ENCODE results near the gene ROBO1.
"Not testable (repeated sequence)": the region's sequence is repeated elsewhere in the genome, so short reads cannot be mapped to it uniquely, and the experiment has no call there.

Gene ROBO1

GRCh38 chr3:78717041-78717440 is 1050.8 kb downstream of the ROBO1 start:
- DNase-seq: no peak

GRCh38 chr3:78712941-78713340 is 1054.9 kb downstream of the ROBO1 start:
- DNase-seq: no peak

DNA sequence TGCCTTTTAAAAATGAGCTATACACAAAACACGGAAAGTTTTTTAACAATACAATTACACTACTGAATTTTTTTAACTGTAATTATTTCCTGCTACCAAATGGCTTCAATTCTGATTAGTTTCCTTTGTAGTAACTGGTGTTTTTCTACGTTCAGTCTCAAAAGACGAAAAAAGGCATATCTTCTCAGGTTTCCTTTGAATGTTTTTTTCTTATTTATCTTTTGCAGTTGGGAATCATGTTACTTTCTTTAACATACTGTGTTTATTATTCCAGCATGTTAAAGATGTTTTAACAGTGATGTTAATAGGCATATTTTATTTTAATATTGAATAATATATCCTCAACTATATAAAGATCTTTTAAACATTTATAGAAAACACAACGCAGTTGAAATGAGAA is 1055.5 kb downstream of the ROBO1 start:
- no peak for DNase-seq

DNA sequence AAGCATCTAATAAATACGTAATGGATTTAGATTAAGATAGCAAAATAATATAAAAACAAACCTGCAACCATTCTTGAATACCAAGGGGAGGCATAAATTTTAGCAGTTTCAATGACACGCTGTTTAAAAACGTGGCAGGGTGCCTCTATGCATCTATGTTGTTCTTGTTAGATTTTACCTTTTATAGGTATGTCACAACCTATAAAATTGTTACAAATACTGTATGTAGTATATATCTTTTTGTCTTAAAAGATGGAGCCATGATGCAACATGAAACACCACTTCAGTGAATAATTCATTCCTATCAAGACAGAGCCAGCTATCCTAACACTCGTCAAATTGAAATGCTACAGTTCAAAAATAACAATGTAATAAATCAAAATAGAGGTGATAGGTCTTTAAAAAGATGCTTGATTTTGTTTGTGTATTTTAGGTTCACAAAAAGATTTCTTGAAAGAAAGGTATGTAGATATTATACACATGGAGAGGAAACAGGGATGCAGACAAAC is 1059.2 kb downstream of the ROBO1 start:
- DNase-seq: no peak

GRCh38 chr3:78707609-78708008 is 1060.2 kb downstream of the ROBO1 start:
- no peak for DNase-seq

DNA sequence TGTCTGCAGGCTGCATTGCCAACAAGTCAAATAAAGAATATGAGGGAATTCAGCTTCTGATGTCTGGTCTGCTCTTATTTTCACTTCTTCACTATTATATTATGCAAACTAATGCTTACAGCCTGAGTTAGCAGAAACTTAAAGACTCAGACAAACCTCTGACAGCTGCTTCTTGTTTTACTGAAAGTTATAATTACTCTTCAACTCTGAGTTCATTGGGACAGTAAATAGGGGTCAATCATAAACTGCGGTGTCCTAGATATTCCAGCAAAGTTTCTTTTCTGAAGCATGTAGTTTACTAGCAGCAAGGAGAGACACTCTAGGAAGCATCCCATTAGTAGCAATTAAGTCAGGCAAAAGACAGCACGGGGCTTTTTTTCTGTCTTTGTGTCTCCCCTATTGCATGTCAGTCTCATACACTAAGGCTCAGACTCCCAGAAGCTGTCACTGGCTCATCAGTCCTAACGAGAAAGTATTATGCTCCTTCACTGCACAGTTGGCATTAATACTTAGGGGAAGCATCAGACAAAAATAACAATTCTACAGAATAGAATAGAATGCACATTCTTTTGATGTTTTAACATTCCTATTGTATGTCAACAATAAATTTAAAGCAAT is 1060.8 kb downstream of the ROBO1 start:
- DNase-seq: no peak

- no peak for DNase-seq
Observed at GRCh38 chr3:78703944-78704343, 1063.9 kb downstream of the ROBO1 start.

DNA sequence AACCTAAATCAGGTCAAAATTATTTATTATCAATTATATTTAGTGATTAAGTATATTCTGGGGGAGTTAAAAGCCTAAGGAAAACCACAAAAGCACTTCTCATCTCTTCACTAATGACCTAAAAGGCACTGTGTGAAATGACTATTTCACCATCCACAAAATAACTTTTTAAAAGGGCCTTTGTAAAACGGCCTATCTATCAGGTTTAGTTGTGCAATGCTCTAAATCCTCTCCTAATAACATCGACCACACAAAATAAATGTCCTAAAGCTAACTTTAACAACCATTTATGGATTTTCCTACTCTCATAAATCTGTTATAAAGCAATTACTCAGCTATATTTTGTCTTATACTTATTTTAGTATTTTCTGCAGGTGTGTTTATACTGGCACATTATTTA is 1066.3 kb downstream of the ROBO1 start:
- no peak for DNase-seq

- DNase-seq: no peak
Observed at GRCh38 chr3:78698431-78698830, 1069.4 kb downstream of the ROBO1 start.

DNA sequence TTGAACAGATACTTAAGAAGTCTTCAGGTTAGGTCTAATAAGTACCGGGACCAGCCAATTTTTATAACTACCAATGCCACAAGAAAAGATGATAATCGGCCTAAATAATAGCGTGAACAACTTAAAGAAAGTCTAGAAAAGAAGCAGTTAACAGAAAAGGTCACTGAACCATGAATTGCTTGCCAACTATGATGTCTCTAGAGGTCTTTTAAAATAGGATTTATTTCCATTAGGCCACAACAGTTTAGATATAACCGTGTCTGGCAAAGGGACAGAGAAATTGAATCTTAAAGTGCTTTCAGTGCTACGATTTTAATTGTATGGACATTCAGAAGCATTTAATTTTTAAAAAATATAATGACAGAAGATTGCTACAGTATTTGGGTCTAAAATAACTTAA is 1070.4 kb downstream of the ROBO1 start:
- DNase-seq: no peak

- no peak for DNase-seq
Observed at GRCh38 chr3:78690766-78691165, 1077.0 kb downstream of the ROBO1 start.

GRCh38 chr3:78689378-78689777 is 1078.4 kb downstream of the ROBO1 start:
- DNase-seq: no peak

DNA sequence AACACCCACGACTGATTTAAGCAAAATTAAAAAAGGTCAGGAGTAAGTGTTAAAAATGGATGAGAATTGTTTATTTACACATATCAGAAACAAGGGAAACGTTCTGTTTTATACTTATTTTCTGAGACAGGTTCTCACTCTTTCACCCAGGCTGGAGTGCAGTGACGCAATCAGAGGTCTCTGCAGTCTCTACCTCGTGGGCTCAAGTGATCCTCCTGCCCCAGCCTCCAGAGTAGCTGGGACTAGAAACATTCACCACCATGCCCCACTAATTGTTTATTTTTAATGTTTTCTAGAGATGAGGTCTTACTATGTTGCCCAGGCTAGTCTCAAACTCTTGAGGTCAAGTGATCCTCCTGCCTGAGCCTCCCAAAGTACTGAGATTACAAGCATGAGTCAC is 1080.3 kb downstream of the ROBO1 start:
- DNase-seq: no peak

DNA sequence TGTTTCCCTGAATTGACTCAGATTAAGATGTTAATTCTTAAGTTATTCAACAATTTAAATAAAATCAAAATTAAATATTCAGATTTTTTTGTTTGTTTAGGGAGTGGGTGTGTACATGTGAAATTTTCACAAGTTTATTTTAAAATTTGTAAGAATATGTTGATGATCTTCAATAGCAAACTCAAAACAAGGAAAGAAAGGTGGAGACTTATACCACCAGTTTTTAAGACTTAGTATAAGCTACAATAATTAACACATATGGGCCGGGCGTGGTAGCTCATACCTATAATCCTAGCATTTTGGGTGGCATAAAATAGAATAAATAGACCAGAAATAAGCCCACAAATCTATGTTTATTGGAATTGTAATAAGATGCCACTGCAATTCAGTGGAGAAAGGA is 1084.5 kb downstream of the ROBO1 start:
- no peak for DNase-seq

DNA sequence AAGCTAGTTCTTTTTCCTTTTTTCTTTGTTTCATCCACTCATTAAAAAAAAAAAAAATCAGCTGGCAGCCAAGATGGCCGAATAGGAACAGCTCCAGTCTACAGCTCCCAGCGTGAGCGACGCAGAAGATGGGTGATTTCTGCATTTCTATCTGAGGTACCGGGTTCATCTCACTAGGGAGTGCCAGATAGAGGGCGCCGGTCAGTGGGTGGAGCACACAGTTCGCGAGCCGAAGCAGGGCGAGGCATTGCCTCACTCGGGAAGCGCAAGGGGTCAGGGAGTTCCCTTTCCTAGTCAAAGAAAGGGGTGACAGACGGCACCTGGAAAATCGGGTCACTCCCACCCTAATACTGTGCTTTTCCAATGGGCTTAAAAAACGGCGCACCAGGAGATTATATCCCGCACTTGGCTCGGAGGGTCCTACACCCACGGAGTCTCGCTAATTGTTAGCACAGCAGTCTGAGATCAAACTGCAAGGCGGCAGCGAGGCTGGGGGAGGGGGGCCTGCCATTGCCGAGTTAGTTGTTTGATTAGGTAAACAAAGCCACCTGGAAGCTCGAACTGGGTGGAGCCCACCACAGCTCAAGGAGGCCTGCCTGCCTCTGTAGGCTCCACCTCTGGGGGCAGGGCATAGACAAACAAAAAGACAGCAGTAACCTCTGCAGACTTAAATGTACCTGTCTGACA is 1092.5 kb downstream of the ROBO1 start:
- not testable (repeated sequence) for DNase-seq

GRCh38 chr3:78670746-78671145 is 1097.1 kb downstream of the ROBO1 start:
- DNase-seq: no peak

- no peak for DNase-seq
Observed at GRCh38 chr3:78670094-78670493, 1097.7 kb downstream of the ROBO1 start.

GRCh38 chr3:78668302-78668701 is 1099.5 kb downstream of the ROBO1 start:
- DNase-seq: no peak

DNA sequence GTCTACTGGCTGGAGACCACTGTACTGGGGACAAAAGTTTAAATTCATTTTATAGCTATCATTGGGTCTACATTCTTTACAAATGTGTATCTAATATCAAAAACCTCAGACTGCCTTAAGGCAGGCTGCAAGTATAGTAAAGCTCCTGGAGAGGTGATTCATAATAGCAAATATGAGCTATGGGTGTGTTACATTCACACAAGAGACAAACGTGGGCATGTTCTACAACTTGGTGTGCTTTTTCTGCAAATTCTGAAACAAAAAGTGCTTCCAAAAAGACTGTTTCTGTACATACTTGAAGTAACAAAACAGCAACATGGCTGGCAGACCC is 1101.4 kb downstream of the ROBO1 start:
- DNase-seq: no peak

- DNase-seq: no peak
Observed at GRCh38 chr3:78665776-78666469, 1101.9 kb downstream of the ROBO1 start.

GRCh38 chr3:78665101-78665500 is 1102.7 kb downstream of the ROBO1 start:
- DNase-seq: no peak

DNA sequence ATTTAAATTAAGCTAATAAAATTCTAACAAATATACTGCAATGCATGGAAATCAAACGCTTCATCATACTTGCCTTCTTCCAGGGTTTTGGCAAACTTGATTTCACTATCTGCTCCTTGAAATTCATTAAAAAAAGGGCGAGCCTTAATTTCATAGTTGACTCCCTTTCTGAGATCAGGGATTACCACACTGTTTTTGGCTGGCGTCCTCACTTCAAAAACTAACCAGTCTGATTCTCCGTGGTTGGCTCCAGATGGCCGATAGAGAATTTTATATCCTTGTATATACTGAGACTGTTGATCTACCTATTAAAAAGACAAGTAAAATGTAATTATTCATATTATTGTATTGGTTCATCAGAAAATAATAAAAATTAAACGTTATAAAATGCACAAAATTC is 1106.8 kb downstream of the ROBO1 start:
- DNase-seq: no peak

DNA sequence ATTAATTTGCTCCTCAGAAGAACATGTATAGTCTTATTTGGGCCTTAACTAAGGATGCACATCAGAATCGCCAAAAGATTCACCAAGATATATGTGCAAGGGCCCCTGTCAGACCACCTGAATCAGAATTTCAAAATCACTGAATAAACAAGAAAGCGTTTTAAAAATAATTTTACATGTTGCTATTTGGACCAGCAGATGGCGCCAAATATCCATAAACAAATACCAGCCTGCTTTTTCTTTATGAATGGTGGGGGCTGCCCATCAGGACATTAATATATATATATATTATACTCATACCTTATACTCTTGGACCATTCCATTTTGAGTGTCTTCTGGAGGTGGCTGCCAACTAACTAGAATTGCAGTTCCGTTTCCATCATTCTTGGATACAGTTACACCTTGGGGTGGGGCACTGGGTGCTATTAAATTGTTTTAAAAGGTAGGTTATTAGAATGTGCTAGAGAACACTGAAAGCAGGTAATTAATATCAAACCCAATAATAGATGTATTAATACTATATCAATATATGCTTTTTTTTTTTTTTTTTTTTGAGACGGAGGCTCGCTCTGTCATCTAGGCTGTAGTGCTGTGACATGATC is 1108.3 kb downstream of the ROBO1 start:
- DNase-seq: no peak

GRCh38 chr3:78647726-78648125 is 1120.1 kb downstream of the ROBO1 start:
- DNase-seq: no peak

All from activated CD4-positive, alpha-beta T cell treated with anti-CD3 and anti-CD28 coated beads for 4 hours (primary cell).